Suppressor macrophage treated with lipopolysaccharide for 4 hours (primary cell): ENCODE data around the gene ISLR2.
"Not testable (repeated sequence)": the region's sequence is repeated elsewhere in the genome, so short reads cannot be mapped to it uniquely, and the experiment has no call there.

Source experiments
- DNase-seq: peaks from one replicate; pipeline ENCODE4 v3.0.0-alpha.2; 2020

ISLR2 gene

DNA sequence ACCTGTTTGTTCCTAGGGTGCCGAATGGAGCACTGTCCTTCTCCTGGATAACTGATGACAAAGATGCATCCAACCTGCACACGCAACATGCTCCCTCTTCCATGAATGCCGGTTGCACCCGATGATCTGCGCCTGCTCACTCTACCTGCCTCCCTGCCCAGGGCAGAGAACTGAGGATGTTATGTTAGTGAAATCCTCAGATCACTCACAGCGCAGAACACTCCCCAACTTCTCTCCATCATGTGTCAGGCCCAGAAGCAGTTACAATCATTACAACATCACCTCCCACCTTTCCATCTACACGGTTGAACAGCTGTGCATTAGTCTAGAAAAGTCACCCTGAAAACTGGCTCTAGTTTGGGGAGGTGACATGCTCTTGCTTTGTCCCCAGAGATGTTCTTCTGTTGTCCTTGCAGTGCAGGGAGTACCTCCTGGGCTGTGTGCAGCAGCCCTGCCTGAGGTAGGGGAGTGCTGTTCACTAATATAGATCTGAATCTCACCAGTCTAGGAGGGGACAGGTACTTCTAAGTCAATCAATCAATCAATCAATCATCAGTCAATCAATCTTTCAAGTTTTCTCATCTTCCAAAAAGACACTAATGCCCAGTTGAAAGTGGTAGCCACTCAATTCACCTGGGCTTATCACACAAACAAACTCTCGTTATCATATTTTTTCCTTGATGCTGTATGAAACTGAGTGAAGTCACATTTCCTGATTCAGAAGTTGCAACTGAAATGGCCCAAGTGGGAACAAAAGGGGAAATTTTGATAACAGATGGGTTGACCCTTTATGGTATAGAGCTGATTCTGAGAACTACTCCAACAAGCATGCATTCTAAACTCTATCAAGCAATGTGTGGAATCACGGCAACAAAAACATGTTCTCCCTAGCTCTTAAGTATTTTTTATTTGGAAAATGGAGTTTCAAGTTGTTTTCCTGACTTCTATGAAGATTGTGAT, 27.8 kb downstream of the ISLR2 start:
- no peak for DNase-seq

DNA sequence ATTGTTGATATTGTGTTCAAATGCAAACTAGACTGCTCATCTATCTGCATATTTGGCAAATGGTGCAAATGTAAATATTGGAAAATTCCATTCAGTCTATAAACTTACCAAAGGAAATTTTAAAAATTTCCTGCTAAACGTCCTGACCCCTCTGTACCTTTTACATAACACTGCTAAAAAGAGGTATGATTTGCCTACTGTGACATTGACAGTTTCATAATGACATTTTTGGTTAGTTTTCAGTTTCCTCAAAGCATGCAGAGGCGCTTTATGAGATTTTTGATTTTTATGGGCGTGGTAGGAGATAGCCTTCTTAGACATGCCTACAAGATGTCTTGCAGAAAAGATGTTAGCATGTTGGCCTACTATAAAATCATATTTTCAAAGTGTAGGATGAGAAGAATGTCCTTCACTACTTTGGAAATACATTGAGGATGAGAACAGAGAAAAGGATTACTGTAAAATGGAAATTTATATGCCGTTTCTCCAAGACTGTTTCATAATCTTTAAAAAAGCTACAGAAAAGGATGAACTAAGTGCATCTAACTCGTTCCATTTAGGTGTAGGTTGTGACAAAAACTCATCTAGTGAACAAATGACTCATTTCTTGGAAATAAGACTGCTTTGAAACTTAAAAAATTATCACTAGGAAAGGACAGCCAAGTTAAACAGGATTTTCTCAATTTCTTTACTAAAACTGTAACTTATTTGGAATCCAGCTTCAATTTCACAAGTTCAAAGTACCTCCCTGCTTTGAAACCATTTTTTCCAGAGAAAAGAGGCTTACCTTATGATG, 28.7 kb downstream of the ISLR2 start:
- no peak for DNase-seq

DNA sequence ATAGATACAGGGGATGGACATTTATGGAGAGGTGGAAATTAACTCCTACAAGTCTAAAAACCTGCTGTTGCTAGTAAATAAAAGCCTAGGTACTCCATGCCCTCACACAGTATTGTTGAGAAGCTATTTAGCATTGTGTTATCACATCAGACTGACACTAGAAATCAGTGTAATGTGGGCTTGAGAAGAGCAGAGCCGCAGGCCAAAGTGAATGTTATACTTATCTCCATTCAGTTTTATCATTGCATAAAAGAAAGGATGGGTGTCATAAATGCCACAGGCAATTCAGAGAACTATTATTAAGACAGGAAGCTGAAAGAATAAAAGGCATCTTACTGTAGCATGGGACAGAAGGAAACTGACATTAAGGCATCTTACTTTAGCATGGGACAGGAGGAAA, 29.4 kb downstream of the ISLR2 start:
- DNase-seq = no peak

DNA sequence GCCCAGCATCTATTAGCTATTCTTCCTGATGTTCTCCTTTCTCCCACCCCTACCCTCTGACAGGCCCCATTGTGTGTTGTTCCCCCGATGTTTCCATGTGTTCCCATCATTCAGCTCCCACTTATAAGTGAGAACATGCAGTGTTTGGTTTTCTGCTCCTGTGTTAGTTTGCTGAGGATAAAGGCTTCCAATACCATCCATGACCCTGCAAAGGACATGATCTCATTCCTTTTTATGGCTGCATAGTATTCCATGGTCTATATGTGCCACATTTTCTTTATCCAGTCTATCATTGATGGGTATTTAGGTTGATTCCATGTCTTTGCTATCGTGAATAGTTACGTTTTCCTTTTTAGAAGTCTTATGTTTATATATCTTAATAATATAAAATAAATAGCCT, 30.0 kb downstream of the ISLR2 start:
- not testable (repeated sequence) for DNase-seq

DNA sequence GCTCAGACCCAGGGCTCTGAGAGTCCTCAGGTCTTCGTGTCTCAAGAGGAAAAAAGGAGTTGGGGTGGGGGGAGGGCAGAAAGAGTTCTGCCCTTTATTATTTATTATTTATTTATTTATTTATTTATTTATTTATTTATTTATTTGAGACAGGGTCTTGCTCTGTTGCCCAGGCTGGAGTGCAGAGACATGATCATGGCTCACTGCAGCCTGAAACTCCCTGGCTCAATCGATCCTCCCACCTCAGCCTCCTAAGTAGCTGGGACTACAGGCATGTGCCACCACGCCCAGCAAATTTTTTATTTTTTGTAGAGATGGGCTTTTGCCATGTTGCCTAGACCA, 31.8 kb downstream of the ISLR2 start:
- DNase-seq = not testable (repeated sequence)

DNA sequence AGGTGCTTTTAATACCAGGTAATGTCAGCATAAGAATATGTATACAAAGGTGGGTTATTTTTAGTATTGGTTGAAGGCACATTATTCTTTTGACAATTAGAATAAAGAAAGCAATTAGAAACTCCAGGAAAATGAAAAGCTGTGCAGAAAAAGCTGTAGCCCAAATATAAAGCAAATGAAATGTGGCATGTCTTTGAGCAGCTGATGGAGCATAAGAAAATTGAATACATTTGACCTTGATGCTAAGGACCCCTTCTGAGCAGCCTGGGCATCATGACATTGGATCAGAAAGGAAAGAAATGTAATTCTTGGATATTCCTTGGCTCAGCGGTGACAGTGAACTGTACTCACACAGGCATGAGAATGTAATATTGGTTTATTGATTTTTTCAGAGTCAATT, 35.1 kb downstream of the ISLR2 start:
- no peak for DNase-seq

DNA sequence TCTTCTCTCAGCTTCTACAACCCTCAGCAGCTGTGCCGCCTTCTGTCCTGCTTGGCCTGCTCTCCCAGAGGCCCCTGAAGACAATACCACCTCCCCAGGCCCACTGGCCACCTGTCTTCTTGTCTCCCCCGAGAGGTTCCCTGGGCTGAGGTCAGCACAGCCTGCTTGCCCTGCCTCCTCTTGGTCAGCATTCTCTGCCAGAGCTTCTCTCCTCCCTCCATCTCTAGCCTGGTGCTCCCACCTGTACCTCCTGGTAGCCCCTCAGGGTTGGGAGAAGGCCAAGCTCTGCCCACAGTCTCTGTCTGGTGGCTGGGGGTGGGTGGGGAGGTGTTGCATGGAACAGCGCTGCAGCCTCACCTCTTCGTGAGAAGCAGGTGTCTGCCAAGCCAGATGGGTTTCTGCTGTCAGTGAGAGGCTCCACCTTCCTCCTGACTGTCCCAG, 37.5 kb downstream of the ISLR2 start:
- DNase-seq = no peak

DNA sequence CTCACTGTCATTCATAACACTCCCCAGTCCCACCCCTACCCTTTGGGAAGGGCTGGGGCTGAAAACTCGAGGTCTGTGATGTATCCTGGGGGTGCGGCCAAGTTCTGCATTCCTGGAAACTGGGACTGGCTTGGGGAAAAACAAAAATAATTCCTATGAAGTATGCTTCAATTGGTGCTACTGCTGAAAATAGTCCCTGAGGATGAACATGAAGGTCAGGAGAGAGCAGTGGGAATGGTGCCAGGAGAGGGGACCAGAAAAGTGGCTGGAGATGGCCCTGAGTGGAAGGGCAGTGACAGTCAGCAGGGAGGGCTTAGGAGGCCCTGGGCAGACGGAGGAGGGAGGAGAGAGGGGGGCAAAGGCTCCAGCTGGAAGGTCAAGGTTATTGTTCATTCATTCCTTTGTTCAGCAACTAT, 38.3 kb downstream of the ISLR2 start:
- no peak for DNase-seq

DNA sequence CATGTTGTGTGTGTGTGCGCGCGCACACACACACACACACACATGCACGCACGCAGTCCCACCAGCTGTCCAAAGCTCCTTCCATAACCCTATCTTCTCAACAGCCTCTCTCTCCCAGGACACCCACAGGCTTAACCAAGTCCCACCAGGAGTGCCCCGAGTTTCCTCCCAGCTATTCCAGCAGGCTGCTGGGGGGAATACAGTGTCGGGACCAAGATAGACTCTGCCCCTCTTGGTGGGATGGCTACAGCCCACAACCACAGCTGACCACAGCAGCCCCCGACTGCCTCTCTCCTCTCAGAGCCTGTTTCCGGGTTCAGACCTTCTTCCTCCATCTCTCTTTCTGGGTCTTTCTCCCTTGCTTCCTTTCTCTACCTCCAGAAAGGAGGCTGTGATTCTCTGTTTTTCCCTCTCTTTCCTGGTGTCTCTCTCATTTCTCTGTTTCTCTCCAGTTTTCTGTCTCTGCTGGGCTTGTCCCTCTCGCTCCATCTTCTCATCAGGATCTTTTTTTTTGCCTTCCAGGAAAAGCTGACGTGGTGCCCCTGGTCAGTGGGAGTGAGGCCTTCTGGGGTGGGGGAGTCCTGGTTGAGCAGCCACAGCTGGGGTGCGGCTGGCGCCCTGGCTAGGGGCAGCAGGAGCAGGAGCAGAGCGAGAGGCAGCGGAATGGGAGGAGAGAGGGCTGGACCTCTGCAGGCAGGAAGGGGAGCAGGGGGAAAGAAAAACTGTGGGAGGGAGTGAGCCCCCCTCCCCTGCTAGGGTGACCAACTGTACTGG, 39.9 kb downstream of the ISLR2 start:
- DNase-seq = no peak

DNA sequence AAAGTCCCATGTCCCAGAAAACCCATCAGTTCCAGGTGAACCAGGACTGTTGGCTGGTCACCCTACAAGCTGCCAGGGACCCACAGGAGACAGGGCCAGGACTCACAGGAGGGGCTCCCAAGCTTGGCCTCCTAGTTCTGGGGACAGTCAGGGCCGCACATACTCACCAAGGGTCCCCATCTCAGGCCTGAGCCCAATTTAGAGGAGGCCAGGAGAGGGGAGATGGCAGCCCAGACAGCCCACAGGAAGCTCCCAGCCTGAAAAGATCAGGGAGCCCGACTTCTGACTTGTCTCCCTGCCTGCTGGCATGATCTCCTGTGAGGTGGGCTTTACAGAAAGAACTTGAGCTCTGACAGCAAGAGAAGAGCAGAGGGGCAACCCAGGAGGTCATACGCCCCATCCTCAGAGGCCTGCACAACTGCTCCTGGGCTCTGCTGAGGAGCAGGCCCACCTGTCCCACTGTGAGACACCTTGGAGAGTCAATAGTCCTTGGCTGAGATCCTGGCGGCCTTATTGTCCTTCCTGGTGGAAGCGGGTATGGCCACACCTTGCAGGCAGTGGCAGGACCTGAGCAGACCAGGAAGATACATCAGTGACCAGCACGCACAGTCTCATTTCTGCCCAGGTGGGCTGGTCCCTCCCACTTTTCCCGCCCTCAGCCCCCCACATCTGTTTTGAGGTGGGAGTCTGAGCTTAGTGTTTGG, 40.6 kb downstream of the ISLR2 start:
- DNase-seq = no peak

DNA sequence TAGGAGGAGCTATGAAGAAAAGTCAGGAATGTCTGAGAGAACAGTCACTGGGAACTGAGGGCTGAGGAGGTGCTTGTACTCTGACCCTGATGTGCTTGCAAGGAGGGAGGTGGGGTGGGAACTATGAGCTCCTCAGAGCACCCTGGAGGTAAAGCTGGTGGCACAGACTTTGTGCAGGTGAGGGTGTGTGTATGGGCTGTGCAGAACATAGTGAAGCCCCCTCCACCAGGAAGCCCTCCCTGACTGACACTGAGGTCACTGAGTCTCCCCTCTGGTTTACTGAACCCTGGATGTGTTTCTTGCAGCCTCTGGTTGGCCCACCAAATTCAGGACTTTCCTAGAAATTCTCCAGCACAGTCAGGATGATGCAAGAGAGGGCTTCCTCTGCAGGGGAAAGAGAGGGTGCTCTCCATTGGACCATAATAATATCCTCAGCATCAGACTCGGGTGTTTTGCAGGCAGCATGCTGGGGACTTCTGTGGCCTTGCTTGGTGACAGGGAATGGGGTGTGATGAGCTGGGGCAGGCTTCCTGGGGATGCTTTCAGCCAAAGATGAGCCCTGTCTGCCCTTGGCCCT, 41.7 kb downstream of the ISLR2 start:
- DNase-seq = no peak

DNA sequence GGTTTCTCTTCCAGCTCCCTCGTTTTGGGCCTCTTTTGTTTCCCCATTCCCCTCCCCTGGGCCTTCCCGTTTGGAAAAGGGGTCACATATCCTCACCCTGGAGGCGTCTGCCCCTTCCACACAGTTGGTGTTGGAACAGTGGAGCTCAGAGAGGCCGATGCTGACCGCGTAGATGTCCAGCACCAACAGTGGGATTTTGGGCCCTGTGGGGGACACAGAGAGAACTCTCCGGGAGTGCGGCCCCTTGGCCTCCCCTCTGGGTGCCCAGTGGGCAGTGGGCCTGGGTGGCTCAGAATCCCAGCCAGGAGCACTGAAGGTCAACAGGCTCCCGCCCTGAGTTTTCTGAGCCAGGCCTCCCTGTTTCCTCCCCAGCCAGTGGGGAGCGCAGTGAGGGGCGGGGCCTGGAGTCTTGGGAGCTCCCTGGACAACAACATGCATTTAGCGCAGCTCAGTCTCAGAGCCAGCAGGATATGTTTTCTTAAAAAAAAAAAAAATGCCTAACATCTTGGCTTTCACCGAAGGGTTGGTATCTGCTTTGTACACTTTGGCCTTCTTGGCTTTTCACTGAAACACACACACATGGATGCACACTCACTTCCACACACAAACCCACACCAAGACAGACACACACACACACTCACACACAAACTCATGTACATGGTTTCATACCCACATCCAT, 42.5 kb downstream of the ISLR2 start:
- DNase-seq = no peak

DNA sequence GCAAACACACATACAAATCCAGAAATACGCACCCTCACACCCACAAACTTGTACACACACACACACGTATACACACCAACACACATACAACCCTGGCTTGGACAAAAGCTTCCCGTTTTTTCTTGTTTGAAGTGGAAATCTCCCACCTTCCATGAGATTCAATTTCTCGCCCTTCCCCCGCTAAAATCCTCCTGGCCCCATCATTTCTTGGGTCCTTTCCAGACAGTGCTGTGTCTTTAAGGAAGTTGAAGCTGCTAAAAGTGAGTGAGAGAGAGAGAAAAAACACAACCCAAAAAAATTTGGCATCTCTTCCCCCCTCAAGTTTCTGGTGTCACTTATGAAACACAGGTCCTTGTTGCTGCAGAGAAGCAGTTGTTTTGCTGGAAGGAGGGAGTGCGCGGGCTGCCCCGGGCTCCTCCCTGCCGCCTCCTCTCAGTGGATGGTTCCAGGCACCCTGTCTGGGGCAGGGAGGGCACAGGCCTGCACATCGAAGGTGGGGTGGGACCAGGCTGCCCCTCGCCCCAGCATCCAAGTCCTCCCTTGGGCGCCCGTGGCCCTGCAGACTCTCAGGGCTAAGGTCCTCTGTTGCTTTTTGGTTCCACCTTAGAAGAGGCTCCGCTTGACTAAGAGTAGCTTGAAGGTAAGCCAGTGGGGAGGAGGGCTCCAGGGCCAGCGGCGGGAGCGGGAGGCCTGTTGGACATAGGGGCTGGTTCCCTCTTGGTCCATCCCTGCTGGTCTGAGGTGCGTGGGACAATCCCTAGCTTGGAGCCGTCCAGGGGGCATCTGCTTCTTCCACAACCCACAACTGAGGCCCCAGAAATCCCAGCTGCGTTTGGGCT, 43.2 kb downstream of the ISLR2 start, which contains the start of gene ISLR:
Gene ISLR, plus strand, starts transcription at position 331 of the 839 bp plus-strand sequence. CDS start 1,149 bp downstream, outside the sequence.
- DNase-seq = no peak

DNA sequence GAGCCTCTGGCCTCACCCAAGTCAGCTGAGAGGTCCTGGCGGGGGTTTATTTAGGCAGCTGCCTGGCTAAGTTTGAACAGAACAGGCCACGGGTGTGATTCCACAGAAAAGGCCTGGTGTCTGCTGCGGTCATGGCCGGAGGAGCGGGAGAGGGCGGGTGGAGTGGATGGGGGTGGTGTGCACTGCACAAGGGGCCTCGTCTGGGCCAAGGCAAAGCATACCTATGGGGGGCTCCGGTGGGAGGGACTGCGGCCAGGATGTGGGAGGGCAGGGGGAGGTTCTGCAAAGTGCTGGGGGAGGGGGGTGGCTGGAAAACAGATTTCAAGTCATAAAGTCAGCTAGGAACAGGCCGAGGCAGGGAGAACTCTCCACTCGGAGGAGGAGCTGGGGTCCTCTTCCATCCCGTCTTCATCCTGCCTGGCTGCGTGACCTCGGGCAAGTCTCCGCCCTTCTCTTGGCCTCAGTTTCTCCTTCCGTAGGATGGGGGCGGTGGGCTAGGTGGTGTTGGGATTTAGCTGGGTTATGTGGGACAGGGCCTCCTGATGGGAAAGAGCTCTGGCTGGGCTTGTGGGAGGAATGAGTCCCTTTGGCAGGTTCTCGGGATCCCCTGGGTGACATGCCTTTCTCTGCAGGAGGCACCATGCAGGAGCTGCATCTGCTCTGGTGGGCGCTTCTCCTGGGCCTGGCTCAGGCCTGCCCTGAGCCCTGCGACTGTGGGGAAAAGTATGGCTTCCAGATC, 44.0 kb downstream of the ISLR2 start:
- DNase-seq = no peak

DNA sequence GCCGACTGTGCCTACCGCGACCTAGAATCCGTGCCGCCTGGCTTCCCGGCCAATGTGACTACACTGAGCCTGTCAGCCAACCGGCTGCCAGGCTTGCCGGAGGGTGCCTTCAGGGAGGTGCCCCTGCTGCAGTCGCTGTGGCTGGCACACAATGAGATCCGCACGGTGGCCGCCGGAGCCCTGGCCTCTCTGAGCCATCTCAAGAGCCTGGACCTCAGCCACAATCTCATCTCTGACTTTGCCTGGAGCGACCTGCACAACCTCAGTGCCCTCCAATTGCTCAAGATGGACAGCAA, 44.5 kb downstream of the ISLR2 start:
- no peak for DNase-seq

DNA sequence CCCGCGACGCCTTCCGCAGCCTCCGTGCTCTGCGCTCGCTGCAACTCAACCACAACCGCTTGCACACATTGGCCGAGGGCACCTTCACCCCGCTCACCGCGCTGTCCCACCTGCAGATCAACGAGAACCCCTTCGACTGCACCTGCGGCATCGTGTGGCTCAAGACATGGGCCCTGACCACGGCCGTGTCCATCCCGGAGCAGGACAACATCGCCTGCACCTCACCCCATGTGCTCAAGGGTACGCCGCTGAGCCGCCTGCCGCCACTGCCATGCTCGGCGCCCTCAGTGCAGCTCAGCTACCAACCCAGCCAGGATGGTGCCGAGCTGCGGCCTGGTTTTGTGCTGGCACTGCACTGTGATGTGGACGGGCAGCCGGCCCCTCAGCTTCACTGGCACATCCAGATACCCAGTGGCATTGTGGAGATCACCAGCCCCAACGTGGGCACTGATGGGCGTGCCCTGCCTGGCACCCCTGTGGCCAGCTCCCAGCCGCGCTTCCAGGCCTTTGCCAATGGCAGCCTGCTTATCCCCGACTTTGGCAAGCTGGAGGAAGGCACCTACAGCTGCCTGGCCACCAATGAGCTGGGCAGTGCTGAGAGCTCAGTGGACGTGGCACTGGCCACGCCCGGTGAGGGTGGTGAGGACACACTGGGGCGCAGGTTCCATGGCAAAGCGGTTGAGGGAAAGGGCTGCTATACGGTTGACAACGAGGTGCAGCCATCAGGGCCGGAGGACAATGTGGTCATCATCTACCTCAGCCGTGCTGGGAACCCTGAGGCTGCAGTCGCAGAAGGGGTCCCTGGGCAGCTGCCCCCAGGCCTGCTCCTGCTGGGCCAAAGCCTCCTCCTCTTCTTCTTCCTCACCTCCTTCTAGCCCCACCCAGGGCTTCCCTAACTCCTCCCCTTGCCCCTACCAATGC, 45.1 kb downstream of the ISLR2 start:
- DNase-seq = no peak

DNA sequence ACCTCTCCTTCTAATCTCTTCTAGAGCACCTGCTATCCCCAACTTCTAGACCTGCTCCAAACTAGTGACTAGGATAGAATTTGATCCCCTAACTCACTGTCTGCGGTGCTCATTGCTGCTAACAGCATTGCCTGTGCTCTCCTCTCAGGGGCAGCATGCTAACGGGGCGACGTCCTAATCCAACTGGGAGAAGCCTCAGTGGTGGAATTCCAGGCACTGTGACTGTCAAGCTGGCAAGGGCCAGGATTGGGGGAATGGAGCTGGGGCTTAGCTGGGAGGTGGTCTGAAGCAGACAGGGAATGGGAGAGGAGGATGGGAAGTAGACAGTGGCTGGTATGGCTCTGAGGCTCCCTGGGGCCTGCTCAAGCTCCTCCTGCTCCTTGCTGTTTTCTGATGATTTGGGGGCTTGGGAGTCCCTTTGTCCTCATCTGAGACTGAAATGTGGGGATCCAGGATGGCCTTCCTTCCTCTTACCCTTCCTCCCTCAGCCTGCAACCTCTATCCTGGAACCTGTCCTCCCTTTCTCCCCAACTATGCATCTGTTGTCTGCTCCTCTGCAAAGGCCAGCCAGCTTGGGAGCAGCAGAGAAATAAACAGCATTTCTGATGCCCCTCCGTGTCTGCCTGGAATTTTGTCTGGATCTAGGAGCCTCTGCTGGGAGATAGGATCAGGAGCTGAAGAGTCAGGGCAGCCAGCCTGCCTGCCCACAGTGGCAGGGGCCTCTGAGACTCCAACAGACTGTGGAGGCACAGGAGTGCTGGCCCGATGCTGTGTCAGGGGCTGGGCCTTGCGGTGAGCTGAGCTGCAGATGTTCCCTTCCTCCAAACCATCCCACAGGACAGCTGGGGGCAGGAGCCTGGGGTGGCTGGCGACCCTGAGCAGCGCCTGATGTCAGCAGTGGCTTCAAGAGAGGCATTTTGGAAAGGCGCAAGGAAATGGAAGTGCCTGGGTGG, 46.2 kb downstream of the ISLR2 start:
- no peak for DNase-seq
